HG02870 (cell line): ENCODE measurements around the gene SCRN1.
A peak's percentile ranks its signal among the peaks of the same experiment; 100 is the strongest.

Experiments used
- ATAC-seq: cut with Tn5 transposase; IDR thresholded peaks from one replicate; pipeline ENCODE4 v1.9.1; 2021; ENCODE audit warnings: mild to moderate bottlenecking, moderate library complexity; ENCODE audit not compliant: unreplicated experiment

Gene SCRN1

GRCh38 chr7:29935111-29935510, 54.5 kb downstream of the SCRN1 start:
- ATAC-seq = no peak

DNA sequence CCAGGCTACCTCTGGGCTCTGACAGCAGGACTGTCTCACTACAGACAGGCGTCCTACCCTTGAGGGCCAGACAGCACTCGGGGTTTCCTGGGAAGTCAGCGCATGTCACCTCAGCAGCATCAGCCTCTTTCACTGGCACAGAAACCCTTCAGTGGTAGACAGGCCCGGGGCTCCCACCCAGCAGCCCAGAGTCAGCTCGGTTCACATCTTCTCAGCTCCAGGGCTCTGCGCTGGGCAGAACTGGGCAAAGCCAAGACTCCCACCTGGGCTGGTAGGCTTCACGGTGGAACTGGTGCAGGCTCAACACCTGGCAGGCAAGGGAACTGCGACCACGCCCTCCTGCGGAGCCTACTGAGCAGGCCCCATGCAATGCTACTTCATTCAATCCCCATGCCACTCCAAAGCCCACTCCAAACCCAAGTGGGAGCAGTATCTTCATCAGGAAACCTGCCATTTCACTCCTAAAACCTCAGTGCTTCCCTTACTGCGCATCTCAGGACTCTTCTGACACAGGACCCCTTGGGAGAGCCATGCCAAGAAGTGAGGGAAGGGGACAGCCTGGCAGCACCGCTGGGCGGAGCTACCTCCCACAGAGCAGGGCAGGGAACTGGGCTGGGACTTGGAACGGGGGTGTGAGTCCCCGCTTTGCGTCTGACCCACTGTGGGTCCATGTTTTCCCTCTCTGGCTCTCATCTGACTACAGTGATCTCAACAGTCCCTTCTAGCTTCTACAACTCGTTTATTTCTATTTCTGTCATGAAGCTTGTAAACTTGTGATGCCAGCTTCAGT, 60.4 kb downstream of the SCRN1 start:
- no peak for ATAC-seq

- ATAC-seq = no peak
Observed at GRCh38 chr7:29926741-29927140, 62.9 kb downstream of the SCRN1 start.

DNA sequence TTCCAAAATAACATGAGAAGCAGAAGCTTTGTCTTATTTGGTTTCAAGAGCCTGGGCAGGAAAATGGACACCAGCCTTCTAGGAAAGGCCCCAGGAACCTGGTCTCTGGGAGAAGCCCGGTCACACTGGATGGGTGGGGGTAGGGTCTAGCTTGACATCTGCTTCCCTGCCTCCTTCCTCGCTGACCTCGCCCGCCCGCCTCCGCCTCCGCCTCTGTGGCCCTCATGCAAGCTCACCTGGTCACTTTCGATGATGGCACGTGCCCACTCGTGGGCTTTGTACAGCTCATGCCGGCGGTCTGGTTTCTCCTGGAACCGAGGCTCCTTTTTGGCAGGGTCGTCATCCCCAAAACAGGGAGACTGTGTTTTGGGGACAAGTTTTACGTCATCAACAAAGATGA, 63.4 kb downstream of the SCRN1 start:
- no peak for ATAC-seq

- no peak for ATAC-seq
Observed at GRCh38 chr7:29924684-29925083, 64.9 kb downstream of the SCRN1 start.

DNA sequence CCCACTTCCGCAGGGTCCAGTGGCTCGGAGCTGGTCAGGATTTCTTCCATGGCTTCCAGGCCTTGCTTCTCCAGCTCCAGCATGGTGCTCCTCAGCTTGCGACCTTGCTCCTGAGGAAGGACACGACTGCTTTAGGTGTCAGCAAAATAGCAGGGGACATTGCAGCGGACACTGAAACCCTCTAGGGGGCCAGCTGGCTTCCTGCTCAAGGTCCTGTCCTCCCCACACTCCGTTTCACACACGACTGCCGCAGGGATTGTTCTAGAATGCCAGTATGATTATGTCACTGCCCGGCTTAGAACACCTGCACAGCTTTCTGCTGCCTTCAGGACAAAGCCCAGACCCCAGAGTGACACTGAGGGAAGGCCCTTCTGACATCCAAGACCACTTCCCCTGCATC, 65.6 kb downstream of the SCRN1 start:
- no peak for ATAC-seq

DNA sequence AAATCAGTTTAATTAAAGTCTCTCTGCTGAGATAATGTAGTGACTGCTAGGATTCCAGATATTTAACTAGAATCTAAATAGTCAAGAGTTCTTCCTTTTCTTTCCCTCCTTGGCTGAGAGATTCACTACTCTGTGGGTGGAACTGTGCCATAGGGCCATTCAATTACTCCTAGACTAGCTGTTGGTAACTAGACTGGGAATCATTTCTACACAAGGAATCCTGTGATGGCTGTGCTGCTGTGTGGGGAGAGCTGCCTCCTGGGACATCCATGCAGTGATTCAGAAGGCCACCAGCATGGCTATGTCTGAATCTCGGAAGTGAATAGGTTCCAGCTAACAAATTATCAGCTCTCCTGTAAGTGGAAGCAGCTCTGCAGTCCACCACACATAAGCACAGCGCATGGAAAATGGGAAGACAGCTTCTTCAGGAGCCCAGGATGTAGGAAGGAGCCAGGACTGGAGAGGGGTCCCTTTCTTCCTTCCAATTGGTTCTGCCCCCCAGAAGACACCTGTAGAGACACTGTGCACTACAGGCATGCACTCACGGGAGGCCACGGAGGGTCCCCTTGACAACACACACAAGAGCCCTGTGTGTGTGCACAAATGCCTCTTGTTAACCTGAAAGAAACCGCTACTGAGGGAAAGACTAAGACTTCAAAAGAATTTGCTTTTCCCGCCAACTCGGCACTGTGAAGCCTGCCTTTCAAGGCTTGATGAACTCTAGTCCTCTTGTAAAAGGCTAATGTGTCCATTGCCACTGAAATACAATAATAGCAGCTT, 66.5 kb downstream of the SCRN1 start:
- ATAC-seq = no peak

GRCh38 chr7:29921404-29922010, 68.1 kb downstream of the SCRN1 start:
- ATAC-seq = peak; percentile 77

GRCh38 chr7:29920491-29920890, 69.1 kb downstream of the SCRN1 start:
- no peak for ATAC-seq

DNA sequence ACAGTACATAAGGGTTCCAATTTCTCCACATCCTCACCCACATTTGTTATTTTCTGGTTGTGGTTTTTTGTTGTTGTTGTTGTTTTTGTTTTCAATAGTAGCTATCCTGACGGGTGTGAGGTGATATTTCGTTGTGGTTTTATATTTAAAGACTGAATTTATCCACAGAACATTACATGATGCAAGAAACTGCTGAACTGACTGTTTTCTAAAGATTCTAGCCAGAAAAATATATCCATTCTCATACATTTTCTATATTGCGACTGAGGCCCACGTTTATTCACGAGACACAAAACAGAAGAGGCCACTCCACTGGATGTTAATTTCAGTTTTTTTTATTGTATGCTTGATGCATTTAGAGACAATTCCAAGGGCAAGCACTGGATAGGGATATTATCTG, 69.8 kb downstream of the SCRN1 start:
- ATAC-seq = no peak

GRCh38 chr7:29918850-29919249, 70.8 kb downstream of the SCRN1 start:
- ATAC-seq = no peak

GRCh38 chr7:29917641-29918040, 72.0 kb downstream of the SCRN1 start:
- no peak for ATAC-seq

GRCh38 chr7:29915481-29916215, 74.0 kb downstream of the SCRN1 start:
- no peak for ATAC-seq

GRCh38 chr7:29914180-29914579, 75.4 kb downstream of the SCRN1 start:
- ATAC-seq = no peak

DNA sequence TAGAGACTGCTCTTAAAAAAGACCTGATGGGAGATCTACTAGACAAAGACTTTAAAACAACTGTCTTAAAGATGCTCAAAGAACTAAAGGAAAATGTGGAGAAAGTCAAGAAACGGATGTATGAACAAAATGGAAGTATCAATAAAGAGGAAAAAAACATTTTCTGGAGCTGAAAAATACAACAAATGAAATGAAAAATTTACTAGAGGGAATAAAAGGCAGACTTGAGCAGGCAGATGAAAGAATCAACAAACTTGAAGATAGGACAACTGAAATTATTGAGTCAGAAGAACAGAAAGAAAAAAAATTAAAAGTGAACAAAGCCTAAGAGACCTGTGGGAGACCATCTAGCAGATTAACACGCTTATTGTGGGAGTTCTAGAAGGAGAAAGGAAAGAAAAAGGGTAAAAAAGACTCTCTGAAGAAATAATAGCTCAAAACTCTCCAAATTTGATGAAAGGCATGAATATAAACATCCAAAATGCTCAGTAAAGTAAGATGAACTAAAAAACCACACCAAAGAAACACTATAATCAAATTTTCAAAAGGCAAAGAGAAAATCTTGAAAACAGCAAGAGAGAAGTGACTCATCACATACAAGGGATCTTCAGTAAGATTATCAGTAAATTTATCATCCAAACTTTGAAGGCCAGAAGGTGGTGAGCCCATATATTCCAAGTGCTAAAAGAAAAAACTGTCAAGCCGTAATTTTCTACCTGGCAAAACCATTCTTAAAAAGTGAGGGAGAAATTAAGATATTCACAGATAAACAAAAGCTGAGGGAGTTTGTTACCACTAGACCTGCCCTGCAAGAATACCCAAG, 83.2 kb downstream of the SCRN1 start:
- no peak for ATAC-seq

DNA sequence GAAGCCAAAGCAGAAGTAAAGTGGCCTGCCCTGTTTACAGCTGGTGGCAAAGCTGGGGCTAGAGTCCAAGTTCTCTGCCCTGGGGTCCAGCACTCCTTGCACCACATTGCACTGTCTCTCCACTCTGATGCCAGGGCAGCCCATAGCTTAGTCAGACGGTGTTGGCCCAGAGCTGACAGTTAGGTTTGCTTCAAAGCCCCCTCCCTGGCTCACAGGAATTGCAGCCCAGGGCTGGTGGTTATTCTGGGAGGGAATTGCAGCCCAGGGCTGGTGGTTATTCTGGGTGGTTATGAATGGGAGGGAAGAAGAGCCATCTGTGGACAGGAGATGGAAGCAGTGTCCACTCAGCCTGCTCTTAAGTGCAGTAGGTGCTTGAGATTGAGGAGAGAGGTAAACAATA, 88.9 kb downstream of the SCRN1 start:
- no peak for ATAC-seq

DNA sequence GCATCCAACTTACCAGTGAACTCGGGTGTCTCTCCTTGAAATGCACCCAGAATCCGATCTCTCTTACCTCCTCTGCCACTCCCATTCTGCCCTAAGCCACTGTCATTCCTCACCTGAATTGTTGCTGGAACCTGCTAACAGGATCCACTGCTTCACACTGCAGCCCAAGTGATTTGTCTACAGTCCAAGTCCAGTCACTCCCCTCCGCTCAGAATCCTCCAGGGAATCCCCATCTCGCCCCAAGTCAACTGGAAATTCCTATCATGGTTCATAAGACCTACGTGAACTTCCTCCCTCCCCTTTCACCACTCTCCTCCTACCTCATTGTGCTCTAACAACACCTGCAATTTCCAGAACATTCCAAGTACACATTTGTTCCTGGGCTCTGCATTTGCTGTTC, 91.3 kb downstream of the SCRN1 start:
- ATAC-seq = no peak

GRCh38 chr7:29896685-29897411, 92.8 kb downstream of the SCRN1 start:
- no peak for ATAC-seq

- ATAC-seq = no peak
Observed at GRCh38 chr7:29895559-29895958, 94.0 kb downstream of the SCRN1 start.

GRCh38 chr7:29894256-29894655, 95.3 kb downstream of the SCRN1 start:
- no peak for ATAC-seq
